ENCODE measurements around the gene ASIP. TPM values are rescaled to one million over a fixed set of nuclear protein-coding genes. Genes with fewer than 3 reads are reported as not detected.

Gene ASIP
- total and polyA plus RNA-seq, 2 of the 13 experiments (the other 11 are each of a cell fraction or from before 2014, with no cell fraction given) = not detected

DNA sequence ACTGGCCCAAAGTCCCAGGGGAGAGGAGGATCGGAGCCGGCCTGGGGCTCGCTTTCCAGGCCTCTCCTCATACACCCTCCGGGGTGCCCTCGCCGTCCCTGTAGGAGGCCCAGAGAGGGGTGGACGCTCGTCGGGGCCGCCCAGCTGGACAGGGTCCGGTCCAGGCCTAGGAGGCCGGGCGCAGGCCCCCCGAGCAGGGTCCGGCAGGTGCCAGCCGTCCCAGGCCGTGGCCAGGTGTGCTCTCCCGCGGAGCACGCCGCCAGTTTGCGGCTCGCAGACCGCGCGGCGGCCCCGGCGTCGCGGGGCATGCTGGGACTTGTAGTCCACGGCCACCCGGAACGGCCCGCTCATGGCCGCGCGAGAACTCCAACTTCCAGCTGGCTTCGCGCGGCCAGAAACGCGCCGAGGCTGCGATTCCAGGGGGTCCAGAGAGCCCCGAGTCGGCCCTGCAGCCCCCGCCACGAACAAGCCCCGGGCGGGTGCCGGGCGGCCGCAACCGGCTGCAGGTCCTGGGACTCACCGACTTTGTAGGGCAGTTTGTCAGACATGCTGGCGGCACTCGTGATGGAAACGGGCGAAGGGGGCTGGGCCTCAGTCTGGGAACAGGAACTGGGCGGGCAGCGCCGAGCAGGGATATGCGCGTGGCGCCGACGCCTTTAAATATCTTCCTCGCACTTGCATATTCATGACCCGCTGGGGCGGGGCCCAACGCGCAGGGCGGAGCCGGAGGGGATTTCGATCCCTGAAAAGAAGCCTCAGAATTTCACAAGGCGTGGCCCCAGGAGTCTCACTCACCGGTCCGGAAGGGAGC lies 61.7 kb downstream of the ASIP start, which contains the start of gene AHCY (continued):
- peak; percentile 69; the same call in 1 of the 2 replicates for TF ChIP-seq ZNF34 (CRISPR knock-in tag; IDR thresholded peaks at IDR 0.05; ENCODE audit: borderline replicate concordance)
- TF ChIP-seq MED1 (CRISPR knock-in tag; IDR thresholded peaks at IDR 0.05) = peak; percentile 81
- TF ChIP-seq, protein P1, sequence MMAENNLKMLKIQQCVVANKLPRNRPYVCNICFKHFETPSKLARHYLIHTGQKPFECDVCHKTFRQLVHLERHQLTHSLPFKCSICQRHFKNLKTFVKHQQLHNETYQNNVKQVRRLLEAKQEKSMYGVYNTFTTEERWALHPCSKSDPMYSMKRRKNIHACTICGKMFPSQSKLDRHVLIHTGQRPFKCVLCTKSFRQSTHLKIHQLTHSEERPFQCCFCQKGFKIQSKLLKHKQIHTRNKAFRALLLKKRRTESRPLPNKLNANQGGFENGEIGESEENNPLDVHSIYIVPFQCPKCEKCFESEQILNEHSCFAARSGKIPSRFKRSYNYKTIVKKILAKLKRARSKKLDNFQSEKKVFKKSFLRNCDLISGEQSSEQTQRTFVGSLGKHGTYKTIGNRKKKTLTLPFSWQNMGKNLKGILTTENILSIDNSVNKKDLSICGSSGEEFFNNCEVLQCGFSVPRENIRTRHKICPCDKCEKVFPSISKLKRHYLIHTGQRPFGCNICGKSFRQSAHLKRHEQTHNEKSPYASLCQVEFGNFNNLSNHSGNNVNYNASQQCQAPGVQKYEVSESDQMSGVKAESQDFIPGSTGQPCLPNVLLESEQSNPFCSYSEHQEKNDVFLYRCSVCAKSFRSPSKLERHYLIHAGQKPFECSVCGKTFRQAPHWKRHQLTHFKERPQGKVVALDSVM (CRISPR knock-in tag; IDR thresholded peaks at IDR 0.05) = 0 out of 2 replicates have a peak, but pooled peaks have one; percentile 14
- TF ChIP-seq XBP1 (CRISPR knock-in tag; IDR thresholded peaks at IDR 0.05) = no peak
- peak; percentile 35; the same call in 1 of the 2 replicates for TF ChIP-seq NFYB (CRISPR knock-in tag; IDR thresholded peaks at IDR 0.05)
- TF ChIP-seq GRHL1 (CRISPR knock-in tag; conservative IDR thresholded peaks at IDR 0.05) = no peak
- TF ChIP-seq THAP7 (CRISPR knock-in tag; IDR thresholded peaks at IDR 0.05) = peak; percentile 98
- TF ChIP-seq, protein P2, sequence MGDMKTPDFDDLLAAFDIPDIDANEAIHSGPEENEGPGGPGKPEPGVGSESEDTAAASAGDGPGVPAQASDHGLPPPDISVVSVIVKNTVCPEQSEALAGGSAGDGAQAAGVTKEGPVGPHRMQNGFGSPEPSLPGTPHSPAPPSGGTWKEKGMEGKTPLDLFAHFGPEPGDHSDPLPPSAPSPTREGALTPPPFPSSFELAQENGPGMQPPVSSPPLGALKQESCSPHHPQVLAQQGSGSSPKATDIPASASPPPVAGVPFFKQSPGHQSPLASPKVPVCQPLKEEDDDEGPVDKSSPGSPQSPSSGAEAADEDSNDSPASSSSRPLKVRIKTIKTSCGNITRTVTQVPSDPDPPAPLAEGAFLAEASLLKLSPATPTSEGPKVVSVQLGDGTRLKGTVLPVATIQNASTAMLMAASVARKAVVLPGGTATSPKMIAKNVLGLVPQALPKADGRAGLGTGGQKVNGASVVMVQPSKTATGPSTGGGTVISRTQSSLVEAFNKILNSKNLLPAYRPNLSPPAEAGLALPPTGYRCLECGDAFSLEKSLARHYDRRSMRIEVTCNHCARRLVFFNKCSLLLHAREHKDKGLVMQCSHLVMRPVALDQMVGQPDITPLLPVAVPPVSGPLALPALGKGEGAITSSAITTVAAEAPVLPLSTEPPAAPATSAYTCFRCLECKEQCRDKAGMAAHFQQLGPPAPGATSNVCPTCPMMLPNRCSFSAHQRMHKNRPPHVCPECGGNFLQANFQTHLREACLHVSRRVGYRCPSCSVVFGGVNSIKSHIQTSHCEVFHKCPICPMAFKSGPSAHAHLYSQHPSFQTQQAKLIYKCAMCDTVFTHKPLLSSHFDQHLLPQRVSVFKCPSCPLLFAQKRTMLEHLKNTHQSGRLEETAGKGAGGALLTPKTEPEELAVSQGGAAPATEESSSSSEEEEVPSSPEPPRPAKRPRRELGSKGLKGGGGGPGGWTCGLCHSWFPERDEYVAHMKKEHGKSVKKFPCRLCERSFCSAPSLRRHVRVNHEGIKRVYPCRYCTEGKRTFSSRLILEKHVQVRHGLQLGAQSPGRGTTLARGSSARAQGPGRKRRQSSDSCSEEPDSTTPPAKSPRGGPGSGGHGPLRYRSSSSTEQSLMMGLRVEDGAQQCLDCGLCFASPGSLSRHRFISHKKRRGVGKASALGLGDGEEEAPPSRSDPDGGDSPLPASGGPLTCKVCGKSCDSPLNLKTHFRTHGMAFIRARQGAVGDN (CRISPR knock-in tag; IDR thresholded peaks at IDR 0.05) = peak; percentile 95
- TF ChIP-seq, protein P3, sequence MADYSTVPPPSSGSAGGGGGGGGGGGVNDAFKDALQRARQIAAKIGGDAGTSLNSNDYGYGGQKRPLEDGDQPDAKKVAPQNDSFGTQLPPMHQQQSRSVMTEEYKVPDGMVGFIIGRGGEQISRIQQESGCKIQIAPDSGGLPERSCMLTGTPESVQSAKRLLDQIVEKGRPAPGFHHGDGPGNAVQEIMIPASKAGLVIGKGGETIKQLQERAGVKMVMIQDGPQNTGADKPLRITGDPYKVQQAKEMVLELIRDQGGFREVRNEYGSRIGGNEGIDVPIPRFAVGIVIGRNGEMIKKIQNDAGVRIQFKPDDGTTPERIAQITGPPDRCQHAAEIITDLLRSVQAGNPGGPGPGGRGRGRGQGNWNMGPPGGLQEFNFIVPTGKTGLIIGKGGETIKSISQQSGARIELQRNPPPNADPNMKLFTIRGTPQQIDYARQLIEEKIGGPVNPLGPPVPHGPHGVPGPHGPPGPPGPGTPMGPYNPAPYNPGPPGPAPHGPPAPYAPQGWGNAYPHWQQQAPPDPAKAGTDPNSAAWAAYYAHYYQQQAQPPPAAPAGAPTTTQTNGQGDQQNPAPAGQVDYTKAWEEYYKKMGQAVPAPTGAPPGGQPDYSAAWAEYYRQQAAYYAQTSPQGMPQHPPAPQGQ (CRISPR knock-in tag; IDR thresholded peaks at IDR 0.05; ENCODE audit: borderline replicate concordance) = no peak
- TF ChIP-seq TP53 (CRISPR knock-in tag; conservative IDR thresholded peaks at IDR 0.05) = peak; percentile 94
- TF ChIP-seq IRF2 (CRISPR knock-in tag; IDR thresholded peaks at IDR 0.05) = peak; percentile 70; the same call in 1 of the 2 replicates
- peak; percentile 25 for TF ChIP-seq U2AF1 (optimal IDR thresholded peaks at IDR 0.05; ENCODE audit: low read depth, low read length)
- peak; percentile 79 for TF ChIP-seq ZEB1 (IDR thresholded peaks at IDR 0.05; ENCODE audit: insufficient replicate concordance, low read depth)
- TF ChIP-seq ZNF225 (CRISPR knock-in tag; IDR thresholded peaks at IDR 0.05) = peak; percentile 86; the same call in 1 of the 2 replicates
- TF ChIP-seq, protein P4, sequence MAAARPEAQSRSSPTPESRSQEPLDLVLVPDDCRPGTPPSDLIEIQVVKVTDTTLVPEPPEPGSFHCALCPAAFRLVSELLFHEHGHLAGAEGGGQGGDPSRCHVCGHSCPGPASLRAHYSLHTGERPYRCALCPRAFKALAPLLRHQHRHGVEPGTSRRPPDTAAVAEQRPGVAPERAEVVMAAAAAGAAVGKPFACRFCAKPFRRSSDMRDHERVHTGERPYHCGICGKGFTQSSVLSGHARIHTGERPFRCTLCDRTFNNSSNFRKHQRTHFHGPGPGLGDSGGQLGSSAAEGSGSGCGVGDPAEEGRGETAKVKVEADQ (CRISPR knock-in tag; IDR thresholded peaks at IDR 0.05; ENCODE audit: borderline replicate concordance) = peak; percentile 94
- no peak; the same call in none of the 2 replicates for TF ChIP-seq TOE1 (CRISPR knock-in tag; IDR thresholded peaks at IDR 0.05)

Data from HepG2 (cell line).